Lower leg skin (tissue), 4 donors: ENCODE results near the gene RCAN1. TPM values are rescaled to one million over a fixed set of nuclear protein-coding genes. Genes with fewer than 3 reads are reported as not detected.

Experiments used
- DNase-seq, 2 donors: peaks; one replicate each; pipeline ENCODE4 v3.0.0-alpha.2; 2019; ENCODE audit warnings: low spot score in 2 of 2
- H3K4me3 ChIP-seq: fragments of 200-600 bp; sonication (generic); 2 replicates; pipeline ENCODE4 v1.5.1; 2017; ENCODE audit warnings: mild to moderate bottlenecking, low read depth; ENCODE audit not compliant: poor library complexity, severe bottlenecking
- POLR2A ChIP-seq, 2 donors: fragments of 450-650 bp; IDR thresholded peaks; one replicate each; pipeline ENCODE4 v1.6.1; 2016 to 2017; ENCODE audit warnings: antibody characterized with exemption in 2 of 2, mild to moderate bottlenecking in 1 of 2, moderate library complexity in 1 of 2
- WGBS, 2 donors: methylation state at CpG; one replicate each; pipeline ENCODE4 v1.1.5; 2018; 5-methylcytosine and 5-hydroxymethylcytosine counted together
- intact Hi-C: fragments of 100-400 bp; cut with DNase I; formaldehyde crosslinking; loops from one replicate; pipeline ENCODE4 v1.15.0; 2023; ENCODE audit warnings: low total_unique reads
- total RNA-seq, 4 donors: library from RNA; depleted of rRNA; stranded (reverse); fragments of >200 nt; gene quantifications; one replicate each; pipeline ENCODE4 v1.1.0, GENCODE V29; 2016
- TF ChIP-seq, protein P1 (sequence below), 3 donors: fragments of 450-650 bp; IDR thresholded peaks; one replicate each; pipeline ENCODE4 v1.5.1; 2016; ENCODE audit warnings: antibody characterized with exemption in 3 of 3, mild to moderate bottlenecking in 3 of 3, moderate library complexity in 2 of 3

RCAN1 gene
- total RNA-seq, 4 donors from 2014 or later: 18.8 to 29.0 (median 19.4) TPM

DNA sequence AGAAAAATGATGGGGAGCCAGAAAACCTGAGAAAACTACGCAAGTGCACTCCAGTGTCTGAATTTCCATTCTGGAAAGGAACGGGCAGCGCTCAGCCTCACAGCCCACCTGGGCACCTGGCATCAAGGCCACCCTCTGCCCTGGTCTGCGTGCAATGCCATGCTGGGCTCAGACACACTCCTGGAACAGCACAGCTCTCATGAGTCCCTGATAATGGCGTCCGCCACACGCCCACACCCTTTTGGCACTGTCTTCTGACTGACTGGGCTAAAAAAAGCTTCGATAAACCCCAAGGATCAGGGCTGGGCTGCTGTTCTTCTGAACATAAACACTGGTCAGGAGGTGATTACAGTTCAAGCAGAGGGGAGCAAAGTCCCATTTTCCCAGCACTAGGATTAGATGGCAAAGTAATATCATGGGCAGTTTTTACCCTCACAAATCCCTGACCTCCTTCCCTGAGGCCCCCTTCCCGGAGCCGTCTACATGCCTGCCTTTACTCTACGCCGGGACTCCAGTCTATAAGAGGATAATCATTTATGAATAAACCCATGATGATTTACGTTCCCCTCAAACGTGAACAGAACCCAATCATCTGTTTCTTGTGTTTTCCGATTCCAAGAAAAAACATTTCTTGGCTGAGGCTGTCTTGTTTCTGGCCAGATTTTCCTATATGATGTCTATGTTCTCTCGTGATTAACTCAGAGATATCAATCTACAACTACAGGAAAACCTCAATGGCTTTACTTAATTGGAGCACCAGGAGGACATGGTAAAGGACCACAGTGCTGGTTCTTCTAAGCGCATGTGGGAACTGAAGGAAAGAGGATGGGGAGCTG, 22.6 kb downstream of the RCAN1 start:
- no peak for DNase-seq
- H3K4me3 ChIP-seq: no peak overlapping the region
- TF ChIP-seq, protein P1, sequence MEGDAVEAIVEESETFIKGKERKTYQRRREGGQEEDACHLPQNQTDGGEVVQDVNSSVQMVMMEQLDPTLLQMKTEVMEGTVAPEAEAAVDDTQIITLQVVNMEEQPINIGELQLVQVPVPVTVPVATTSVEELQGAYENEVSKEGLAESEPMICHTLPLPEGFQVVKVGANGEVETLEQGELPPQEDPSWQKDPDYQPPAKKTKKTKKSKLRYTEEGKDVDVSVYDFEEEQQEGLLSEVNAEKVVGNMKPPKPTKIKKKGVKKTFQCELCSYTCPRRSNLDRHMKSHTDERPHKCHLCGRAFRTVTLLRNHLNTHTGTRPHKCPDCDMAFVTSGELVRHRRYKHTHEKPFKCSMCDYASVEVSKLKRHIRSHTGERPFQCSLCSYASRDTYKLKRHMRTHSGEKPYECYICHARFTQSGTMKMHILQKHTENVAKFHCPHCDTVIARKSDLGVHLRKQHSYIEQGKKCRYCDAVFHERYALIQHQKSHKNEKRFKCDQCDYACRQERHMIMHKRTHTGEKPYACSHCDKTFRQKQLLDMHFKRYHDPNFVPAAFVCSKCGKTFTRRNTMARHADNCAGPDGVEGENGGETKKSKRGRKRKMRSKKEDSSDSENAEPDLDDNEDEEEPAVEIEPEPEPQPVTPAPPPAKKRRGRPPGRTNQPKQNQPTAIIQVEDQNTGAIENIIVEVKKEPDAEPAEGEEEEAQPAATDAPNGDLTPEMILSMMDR (IDR thresholded peaks at IDR 0.05): no peak
- no peak for TF ChIP-seq POLR2A (IDR thresholded peaks at IDR 0.05)
- intact Hi-C loops: no loop called here
- 30 to 32% methylated on average over 17 of the region's 17 CpGs for WGBS, 2 donors

DNA sequence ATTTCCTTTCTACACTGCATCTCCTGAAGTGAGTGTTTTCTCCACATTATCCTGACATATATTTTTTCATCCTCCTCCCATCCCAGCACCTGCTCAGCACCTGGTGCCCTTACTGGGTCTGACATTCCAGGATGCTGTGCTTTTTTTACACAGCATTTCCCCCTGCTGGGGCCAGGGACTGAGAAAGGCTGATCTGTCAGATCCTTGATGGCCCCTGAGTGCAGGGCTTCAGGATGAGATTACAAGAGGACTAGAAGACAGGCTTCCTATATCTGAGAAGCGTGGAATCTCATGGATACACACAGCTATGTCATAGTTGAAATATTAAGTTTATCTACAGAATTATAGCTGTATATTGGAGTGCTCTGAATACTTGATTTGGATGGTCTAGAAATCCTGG, 24.4 kb downstream of the RCAN1 start:
- WGBS, 2 donors: 96 to 100% methylated on average over 1 of the region's 1 CpG
- intact Hi-C loops: no loop called here
- no peak for DNase-seq
- TF ChIP-seq, protein P1 (IDR thresholded peaks at IDR 0.05): no peak
- no peak for TF ChIP-seq POLR2A (IDR thresholded peaks at IDR 0.05)
- no peak overlapping the region for H3K4me3 ChIP-seq

DNA sequence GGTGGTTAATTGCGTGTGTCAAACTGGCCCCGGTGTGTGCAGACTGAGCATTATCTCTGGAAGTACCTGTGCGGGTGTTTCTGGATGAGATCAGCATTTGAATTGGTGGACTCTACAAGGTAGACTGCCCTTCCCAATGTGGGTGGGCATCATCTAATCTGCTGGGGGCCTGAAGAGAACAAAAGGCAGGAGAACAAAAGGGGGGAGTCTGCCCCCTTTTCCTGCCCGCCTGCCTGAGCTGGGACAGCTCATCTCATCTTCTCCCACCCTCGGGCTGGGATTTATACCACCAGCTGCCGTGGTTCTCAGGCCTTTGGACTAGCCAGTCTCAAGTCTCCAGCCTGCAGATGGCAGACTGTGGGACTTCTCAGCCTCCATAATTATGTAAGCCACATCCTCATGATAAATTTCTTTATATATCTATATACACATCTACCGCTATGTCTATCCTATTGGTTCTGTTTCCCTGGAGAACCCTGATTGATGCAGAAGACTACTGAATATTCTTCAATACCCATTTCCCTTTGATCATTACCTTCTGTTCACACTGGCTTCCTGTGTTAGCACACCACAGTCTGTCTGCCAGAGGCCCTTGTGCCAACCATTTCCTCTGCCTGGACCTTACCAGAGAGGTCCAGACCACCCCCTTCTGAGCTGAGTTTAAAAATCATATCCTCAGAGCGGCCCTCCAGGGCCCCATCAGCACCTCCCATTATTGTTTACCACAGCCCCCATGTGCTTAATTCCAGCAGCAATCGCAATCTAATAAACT, 25.2 kb downstream of the RCAN1 start:
- DNase-seq: no peak
- TF ChIP-seq, protein P1 (IDR thresholded peaks at IDR 0.05): no peak
- TF ChIP-seq POLR2A (IDR thresholded peaks at IDR 0.05): no peak
- H3K4me3 ChIP-seq: no peak overlapping the region
- intact Hi-C loops: loop anchor here (5.0 kb wide), 1 partner anchor 67 kb away; no protein-coding TSS in a partner anchor
- 90 to 92% methylated on average over 9 of the region's 9 CpGs for WGBS, 2 donors

DNA sequence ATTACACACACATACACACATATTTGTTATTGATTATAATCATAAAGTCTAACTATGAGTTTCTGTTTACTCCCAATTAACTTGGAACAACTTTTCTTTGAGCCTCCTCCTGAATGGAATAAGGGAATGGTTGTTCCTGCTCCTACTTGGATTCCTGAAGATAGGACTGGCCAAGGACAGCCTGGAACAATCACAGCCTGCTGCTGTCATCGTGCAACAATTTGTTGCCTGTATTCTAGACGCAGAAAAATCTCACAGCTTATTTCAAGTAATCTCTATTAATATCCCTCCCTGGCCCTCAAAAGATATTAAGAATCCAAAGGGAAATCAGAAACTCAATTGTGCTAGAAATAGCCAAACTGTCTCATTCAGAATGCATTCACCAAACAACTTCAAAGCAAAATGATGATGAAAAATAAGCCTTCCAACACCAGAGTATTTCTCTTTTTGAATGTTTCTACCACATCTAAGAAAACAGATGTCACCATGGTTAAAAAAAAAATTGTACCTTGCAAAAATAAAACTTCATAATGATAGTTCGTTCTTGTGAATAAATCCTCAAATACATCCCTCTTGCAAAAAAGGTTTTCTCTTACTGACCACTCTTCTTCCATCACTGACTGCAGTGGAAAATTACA, 30.9 kb downstream of the RCAN1 start:
- DNase-seq: no peak
- no peak overlapping the region for H3K4me3 ChIP-seq
- WGBS, 2 donors: 40 to 60% methylated on average over 3 of the region's 3 CpGs
- TF ChIP-seq, protein P1 (IDR thresholded peaks at IDR 0.05): no peak
- no peak for TF ChIP-seq POLR2A (IDR thresholded peaks at IDR 0.05)
- intact Hi-C loops: no loop called here

DNA sequence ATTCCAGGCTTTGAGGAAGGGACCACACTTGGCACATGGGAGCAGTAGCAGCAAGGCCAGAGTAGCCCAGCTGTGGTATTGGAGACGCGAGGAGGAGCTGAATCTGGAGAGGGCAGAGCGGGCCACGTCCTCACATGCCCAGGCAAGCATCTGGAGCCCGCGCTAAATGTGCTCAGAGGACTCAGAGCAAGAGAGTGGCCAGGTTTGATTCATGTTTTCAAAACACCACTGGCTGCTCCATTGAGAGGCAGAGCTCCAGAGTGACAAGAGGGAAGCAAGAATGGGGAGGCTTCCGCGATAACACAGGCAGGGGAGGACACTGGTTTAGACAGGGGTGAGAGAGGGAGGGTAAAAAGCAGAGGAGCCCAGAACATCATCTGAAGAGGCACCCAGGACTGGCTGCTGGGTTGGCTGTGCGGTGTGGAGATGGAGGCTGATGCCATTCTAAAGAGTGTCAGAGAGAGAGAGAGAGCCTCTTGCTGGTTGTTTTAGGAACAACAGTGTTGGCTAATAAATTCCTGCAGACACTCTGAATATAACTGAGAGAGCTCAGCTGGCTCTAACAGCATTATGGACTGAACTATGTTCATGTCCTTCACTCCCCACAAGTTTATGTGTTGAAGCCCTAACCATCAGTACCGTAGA, 32.3 kb downstream of the RCAN1 start:
- H3K4me3 ChIP-seq: no peak overlapping the region
- 48 to 52% methylated on average over 10 of the region's 10 CpGs for WGBS, 2 donors
- intact Hi-C loops: no loop called here
- DNase-seq: no peak
- TF ChIP-seq POLR2A (IDR thresholded peaks at IDR 0.05): no peak
- TF ChIP-seq, protein P1 (IDR thresholded peaks at IDR 0.05): no peak
